ENCODE results near the gene IL2RG. TPM values are rescaled to one million over a fixed set of nuclear protein-coding genes. Genes with fewer than 3 reads are reported as not detected.

IL2RG gene
- total and polyA plus RNA-seq, 12 donors = 0.22 to 7.0 (median 3.5) TPM

GRCh38 chrX:71098951-71099506 lies 12.3 kb downstream of the IL2RG start:
- TF ChIP-seq CTCF (IDR thresholded peaks at IDR 0.05) = no peak
- TF ChIP-seq POLR2A (IDR thresholded peaks at IDR 0.05) = no peak
- intact Hi-C loops (cut with DNase I) = no loop called here
- H3K27ac ChIP-seq = no peak overlapping the region
- WGBS, 4 donors = 60 to 66% (median 63%) methylated on average over 5 of the region's 5 CpGs; no CpG with 5 or more reads in 1 of the 4 donors
- peaks cover 0 to 17% of the 10 kb centered on the region in 2 donors for H3K4me1 ChIP-seq (replicated peaks in 1 of 2)
- no peak for DNase-seq
- H3K9me3 ChIP-seq (replicated peaks in 1 of 3) = no peaks in the 10 kb centered on the region
- no peaks in the 10 kb centered on the region for H3K36me3 ChIP-seq (replicated peaks in 1 of 2)
- no peaks in the 10 kb centered on the region for H3K27me3 ChIP-seq
- no peak overlapping the region for H3K4me3 ChIP-seq

- DNase-seq = peak; percentile 43 to 76 (median 60)
- Histone ChIP-seq H3K4me1 (replicated peaks in 1 of 2) (peaks cover 0 to 10% of the 10 kb centered on the region in 2 donors), H3K9me3 (replicated peaks in 1 of 3) (no peaks in the 10 kb centered on the region), H3K36me3 (replicated peaks in 1 of 2) (no peaks in the 10 kb centered on the region), H3K27me3 (no peaks in the 10 kb centered on the region), H3K4me3 (no peak overlapping the region), H3K27ac (no peak overlapping the region)
- intact Hi-C loops (cut with DNase I) = no loop called here
- TF ChIP-seq POLR2A (IDR thresholded peaks at IDR 0.05) (no peak), CTCF (IDR thresholded peaks at IDR 0.05) (peak; percentile 20 to 54 (median 46))
- WGBS, 4 donors = 9 to 24% (median 18%) methylated on average over 1 to 2 of the region's 2 CpGs
These were observed 13.1 kb downstream of the IL2RG start for GRCh38 chrX:71098302-71098701.

GRCh38 chrX:71096760-71097032 lies 14.7 kb downstream of the IL2RG start:
- Histone ChIP-seq H3K9me3 (replicated peaks in 1 of 3) (no peaks in the 10 kb centered on the region), H3K27me3 (no peaks in the 10 kb centered on the region), H3K4me1 (replicated peaks in 1 of 2) (peaks cover 0 to 10% of the 10 kb centered on the region in 2 donors), H3K27ac (peak overlapping the region in 1 of 5 donors; percentile 3), H3K36me3 (replicated peaks in 1 of 2) (no peaks in the 10 kb centered on the region), H3K4me3 (peak overlapping the region in 3 of 4 donors; percentile 6 to 57 (median 37))
- intact Hi-C loops (cut with DNase I) = no loop called here
- DNase-seq = no peak
- 4 to 42% (median 34%) methylated on average over 4 to 9 of the region's 9 CpGs; no CpG with 5 or more reads in 1 of the 4 donors for WGBS, 4 donors
- TF ChIP-seq CTCF (IDR thresholded peaks at IDR 0.05) (no peak), POLR2A (IDR thresholded peaks at IDR 0.05) (no peak)

GRCh38 chrX:71095981-71096759 lies 15.2 kb downstream of the IL2RG start:
- Histone ChIP-seq H3K9me3 (replicated peaks in 1 of 3) (no peaks in the 10 kb centered on the region), H3K27me3 (no peaks in the 10 kb centered on the region), H3K27ac (peak overlapping the region in 3 of 5 donors; percentile 21 to 75 (median 38)), H3K4me1 (replicated peaks in 1 of 2) (peaks cover 0 to 10% of the 10 kb centered on the region in 2 donors), H3K36me3 (replicated peaks in 1 of 2) (no peaks in the 10 kb centered on the region), H3K4me3 (peak overlapping the region in 3 of 4 donors; percentile 37 to 57 (median 48))
- WGBS, 4 donors = 0 to 24% (median 11%) methylated on average over 2 to 46 of the region's 46 CpGs
- intact Hi-C loops (cut with DNase I) = no loop called here
- TF ChIP-seq POLR2A (IDR thresholded peaks at IDR 0.05) (peak in 1 of 2 donors; percentile 68), CTCF (IDR thresholded peaks at IDR 0.05) (no peak)
- DNase-seq = peak in 1 of 7 donors; percentile 75

All from adrenal gland (tissue), 12 donors.